Measurements from ENCODE around the gene GPR161.

Gene GPR161

DNA sequence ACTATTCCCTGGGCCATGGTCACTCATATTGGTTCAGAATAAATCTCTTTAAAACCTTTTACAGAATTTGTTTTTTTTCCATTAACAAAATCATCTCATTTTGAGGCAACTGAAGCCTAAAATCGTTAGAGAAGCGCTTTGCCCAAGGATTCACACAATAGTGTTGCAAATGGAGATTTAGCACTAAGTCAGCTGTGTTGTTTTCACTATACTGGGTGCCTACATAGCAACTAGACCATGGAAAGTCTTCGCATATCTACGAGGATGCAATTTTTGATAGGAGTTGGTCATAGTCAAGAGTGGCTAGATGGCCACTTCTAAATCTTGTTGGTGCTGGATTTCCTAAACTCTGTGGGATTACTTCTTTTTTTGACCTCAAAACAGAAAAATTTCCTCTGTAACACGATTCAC lies 41.5 kb upstream of the GPR161 start:
- TF ChIP-seq, protein P1, sequence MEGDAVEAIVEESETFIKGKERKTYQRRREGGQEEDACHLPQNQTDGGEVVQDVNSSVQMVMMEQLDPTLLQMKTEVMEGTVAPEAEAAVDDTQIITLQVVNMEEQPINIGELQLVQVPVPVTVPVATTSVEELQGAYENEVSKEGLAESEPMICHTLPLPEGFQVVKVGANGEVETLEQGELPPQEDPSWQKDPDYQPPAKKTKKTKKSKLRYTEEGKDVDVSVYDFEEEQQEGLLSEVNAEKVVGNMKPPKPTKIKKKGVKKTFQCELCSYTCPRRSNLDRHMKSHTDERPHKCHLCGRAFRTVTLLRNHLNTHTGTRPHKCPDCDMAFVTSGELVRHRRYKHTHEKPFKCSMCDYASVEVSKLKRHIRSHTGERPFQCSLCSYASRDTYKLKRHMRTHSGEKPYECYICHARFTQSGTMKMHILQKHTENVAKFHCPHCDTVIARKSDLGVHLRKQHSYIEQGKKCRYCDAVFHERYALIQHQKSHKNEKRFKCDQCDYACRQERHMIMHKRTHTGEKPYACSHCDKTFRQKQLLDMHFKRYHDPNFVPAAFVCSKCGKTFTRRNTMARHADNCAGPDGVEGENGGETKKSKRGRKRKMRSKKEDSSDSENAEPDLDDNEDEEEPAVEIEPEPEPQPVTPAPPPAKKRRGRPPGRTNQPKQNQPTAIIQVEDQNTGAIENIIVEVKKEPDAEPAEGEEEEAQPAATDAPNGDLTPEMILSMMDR (IDR thresholded peaks at IDR 0.05; ENCODE audit: insufficient read depth, low read length, missing control alignments) = no peak
- ChIA-PET CTCF (interaction anchor here (0.8 to 1.8 kb wide), 3 partner anchors 11 to 65 kb away, joined by 3 to 7 read pairs (median 5); no protein-coding TSS in a partner anchor), POLR2A (interaction anchor here (1.0 to 1.9 kb wide), 2 partner anchors 12 to 48 kb away, joined by 3 to 4 read pairs; partner anchors contain the start of gene SFT2D2)
- H3K4me3 ChIP-seq (ENCODE audit: low read depth, low read length) = peak overlapping the region; percentile 87
- no peak for DNase-seq (ENCODE audit: low read depth, low spot score)

DNA sequence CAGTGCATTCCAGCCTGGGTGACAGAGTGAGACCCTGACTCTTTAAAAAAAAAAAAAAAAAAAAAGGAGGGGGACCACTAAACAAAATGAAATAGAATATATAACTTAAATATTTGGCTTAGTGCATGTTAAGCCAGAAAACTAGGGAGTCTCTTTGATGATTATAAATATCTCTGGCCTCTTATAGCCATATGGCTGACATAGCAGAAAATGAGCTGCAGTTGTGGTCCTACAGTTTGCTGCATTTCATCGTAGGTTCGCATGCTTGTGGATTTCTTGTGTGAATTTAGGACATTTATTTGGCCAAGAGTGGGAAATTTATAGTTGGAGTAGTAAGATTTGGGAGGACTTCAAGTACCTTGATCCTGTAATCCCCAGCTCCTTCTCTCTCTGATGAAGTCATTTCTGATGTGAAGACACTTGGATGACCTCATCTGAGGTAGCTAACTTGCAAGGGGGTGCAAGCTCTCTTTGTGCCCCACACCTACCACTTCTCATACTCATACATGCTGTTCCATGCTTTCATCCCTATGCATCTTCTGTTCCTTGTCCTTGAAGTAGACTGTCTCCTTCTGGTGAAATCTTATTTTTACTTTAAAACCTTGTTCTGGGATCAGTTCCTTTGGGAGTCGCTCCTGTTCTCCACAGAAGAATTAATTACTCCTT lies 35.7 kb upstream of the GPR161 start:
- ChIA-PET CTCF (interaction anchor here (1.1 to 2.0 kb wide), 2 partner anchors 10 to 27 kb away, joined by 5 to 6 read pairs; no protein-coding TSS in a partner anchor), POLR2A (no interaction called here)
- TF ChIP-seq, protein P1 (IDR thresholded peaks at IDR 0.05; ENCODE audit: insufficient read depth, low read length, missing control alignments) = no peak
- no peak for DNase-seq (ENCODE audit: low read depth, low spot score)
- H3K4me3 ChIP-seq (ENCODE audit: low read depth, low read length) = no peak overlapping the region

DNA sequence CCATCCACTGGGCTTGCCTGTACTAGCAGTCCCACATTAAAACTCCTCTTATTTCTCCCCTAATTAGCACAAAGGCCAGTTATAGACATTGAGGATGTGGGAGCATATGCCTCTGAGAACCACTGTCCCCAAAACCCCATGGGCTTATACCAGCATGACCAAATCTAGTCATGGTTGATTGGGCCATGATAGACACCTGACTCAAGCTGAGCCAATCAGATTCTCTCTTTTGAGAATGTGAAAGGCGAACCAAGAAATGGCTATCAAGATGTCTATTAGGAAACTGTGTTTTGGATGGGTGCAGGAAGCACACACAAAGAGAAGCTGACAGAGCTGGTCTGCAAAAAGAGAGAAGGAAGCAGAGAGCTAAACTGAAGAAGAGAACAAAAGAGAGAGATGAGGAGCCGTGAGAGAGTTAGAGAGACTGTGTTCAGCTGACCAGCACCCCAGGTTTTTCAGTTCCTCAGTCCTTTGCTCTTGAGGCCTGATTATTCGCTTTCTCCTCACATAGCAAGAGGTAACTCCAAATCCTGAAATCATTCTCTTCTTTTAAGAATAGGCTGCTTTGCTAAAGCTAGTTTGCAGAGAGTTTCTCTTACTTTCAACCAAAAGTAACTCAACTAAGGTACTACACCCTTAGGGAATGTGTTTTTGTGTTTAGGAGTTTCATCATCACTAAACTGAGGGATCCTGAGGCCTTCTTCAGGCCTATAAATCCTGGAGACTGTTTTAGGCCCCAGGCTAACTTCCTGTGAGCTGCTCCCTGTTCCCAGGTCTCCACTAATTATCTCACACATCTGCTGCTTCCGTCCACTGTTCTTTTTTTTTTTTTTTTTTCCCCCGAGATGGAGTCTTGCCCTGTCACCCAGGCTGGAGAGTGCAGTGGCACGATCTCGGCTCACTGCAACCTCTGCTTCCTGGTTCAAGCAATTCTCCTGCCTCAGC lies 34.1 kb upstream of the GPR161 start:
- TF ChIP-seq, protein P1 (IDR thresholded peaks at IDR 0.05; ENCODE audit: insufficient read depth, low read length, missing control alignments) = no peak
- ChIA-PET POLR2A (no interaction called here), CTCF (interaction anchor here (1.4 to 2.0 kb wide), 2 partner anchors 9 to 25 kb away, joined by 3 to 5 read pairs; no protein-coding TSS in a partner anchor)
- H3K4me3 ChIP-seq (ENCODE audit: low read depth, low read length) = no peak overlapping the region
- DNase-seq (ENCODE audit: low read depth, low spot score) = no peak

DNA sequence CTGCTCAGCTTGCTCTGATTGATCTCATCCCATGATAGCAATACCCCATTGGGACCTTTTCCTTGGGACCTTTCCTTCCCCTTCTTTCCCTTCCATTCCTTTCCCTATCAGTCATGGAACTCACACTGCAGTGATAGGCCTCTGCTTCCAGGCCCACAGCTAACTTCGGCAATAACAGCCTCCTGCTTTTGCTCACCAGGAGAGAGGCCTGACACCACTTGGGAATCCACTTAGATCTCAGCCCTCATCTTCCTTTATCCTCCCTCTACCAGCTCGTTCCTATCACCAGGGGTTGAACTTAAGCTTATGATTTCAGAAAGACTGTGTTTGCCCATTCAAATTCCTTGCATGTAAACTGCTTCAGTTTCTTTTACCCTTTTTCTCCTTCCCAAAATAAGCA lies 31.1 kb upstream of the GPR161 start:
- H3K4me3 ChIP-seq (ENCODE audit: low read depth, low read length) = no peak overlapping the region
- CTCF ChIA-PET = interaction anchor here (0.7 to 1.9 kb wide), 6 partner anchors 20 to 282 kb away, joined by 3 to 8 read pairs (median 4); no protein-coding TSS in a partner anchor
- TF ChIP-seq, protein P1 (IDR thresholded peaks at IDR 0.05; ENCODE audit: insufficient read depth, low read length, missing control alignments) = no peak
- POLR2A ChIA-PET = no interaction called here
- DNase-seq (ENCODE audit: low read depth, low spot score) = no peak

DNA sequence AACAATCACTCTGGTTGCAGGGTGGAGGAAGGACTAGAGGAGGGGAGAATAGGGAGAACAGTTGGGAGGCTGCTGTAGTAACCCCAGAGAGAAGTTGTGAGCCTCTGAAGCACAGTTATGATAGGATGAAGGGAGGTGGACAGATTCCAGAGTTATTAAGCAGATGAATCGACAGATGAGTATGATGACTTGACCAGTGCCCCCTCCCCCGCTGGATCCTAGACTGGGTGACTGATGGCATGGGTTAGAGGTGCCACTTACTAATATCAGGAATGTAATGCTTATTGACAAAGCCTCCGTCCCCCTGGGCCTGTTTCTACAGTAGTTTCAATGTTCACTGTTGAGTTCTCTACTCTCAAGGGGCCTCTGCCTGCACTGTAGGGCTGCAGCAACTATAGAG lies 28.0 kb upstream of the GPR161 start:
- CTCF ChIA-PET = interaction anchor here (0.7 to 2.2 kb wide), 4 partner anchors 18 to 178 kb away, joined by 3 to 9 read pairs (median 4); no protein-coding TSS in a partner anchor
- POLR2A ChIA-PET = no interaction called here

More for the DNA sequence above, 28.0 kb upstream of the GPR161 start:
- DNase-seq (ENCODE audit: low read depth, low spot score) = no peak
- H3K4me3 ChIP-seq (ENCODE audit: low read depth, low read length) = no peak overlapping the region
- TF ChIP-seq, protein P1 (IDR thresholded peaks at IDR 0.05; ENCODE audit: insufficient read depth, low read length, missing control alignments) = no peak
